HCT116 (cell line): ENCODE results near the gene REEP3. TPM values are rescaled to one million over a fixed set of nuclear protein-coding genes. Genes with fewer than 3 reads are reported as not detected.

Experiments used
- ATAC-seq: fragments of 200-7000 bp; cut with Tn5 transposase; 2 replicates; pipeline ENCODE4 v1.9.1; 2020; ENCODE audit warnings: mild to moderate bottlenecking, moderate library complexity
- BruUV-seq: library from RNA; stranded (reverse); fragments of 400-500 nt; replicated peaks from 2 replicates; lab custom pipeline; 2021; lab: Mats Ljungman, UMichigan
- CTCF ChIA-PET: fragments of 300-600 bp; sonication (Branson Sonifier 250); formaldehyde crosslinking; loops from one replicate; lab custom pipeline; 2021; ENCODE audit warnings: antibody characterized with exemption; lab: Charles Lee
- POLR2A ChIA-PET: fragments of 300-600, 350-600 bp; sonication (Branson Sonifier 250); formaldehyde crosslinking; loops from one replicate; lab custom pipeline; 2021; ENCODE audit warnings: antibody characterized with exemption; lab: Charles Lee
- RAD21 ChIA-PET, 2 experiments: fragments of 300-600 bp; sonication (Branson Sonifier 250); formaldehyde crosslinking; loops; one replicate each; lab custom pipeline; 2023; ENCODE audit warnings: low total read pairs in 2 of 2; ENCODE audit not compliant: uncharacterized antibody in 2 of 2, unreplicated experiment in 2 of 2, low non-redundant PET in 1 of 2; lab: Charles Lee
- DNase-seq: peaks from one replicate; pipeline ENCODE4 v3.0.0-alpha.2; 2010; ENCODE audit warnings: low read depth, low spot score
- H2AFZ ChIP-seq: fragments of 200-600 bp; shearing (Covaris generic), sonication (generic); 2 replicates; pipeline ENCODE4 v1.6.1; 2017; ENCODE audit warnings: low read depth, mixed run types, mixed read lengths, antibody characterized with exemption, low read length; ENCODE audit not compliant: poor library complexity, severe bottlenecking
- H3K27ac ChIP-seq: 2 replicates; pipeline ENCODE4 v1.5.1; 2012; ENCODE audit warnings: low read depth, low read length
- H3K27me3 ChIP-seq: fragments of 200-600 bp; sonication (generic); 2 replicates; pipeline ENCODE4 v1.6.1; 2016; ENCODE audit warnings: mixed run types, low read length, mixed read lengths; ENCODE audit not compliant: insufficient read depth
- H3K36me3 ChIP-seq, 2 experiments: fragments of 200-500 bp in 1 of 2; fragments of 200-600 bp in 1 of 2; sonication (Bioruptor generic) in 1 of 2; sonication (generic) in 1 of 2; 2 replicates each; pipeline versions ENCODE4 v1.5.1 to v1.6.1; 2014 to 2016; ENCODE audit warnings: low read length in 2 of 2, inconsistent platforms in 1 of 2, mixed read lengths in 1 of 2, mixed run types in 1 of 2; ENCODE audit not compliant: insufficient read depth in 2 of 2, control insufficient read depth in 1 of 2
- H3K4me1 ChIP-seq, 2 experiments: fragments of 200-600 bp in 1 of 2; sonication (generic) in 1 of 2; 2 replicates each; pipeline versions ENCODE4 v1.5.1 to v1.6.1; 2012 to 2017; ENCODE audit warnings: low read length in 2 of 2, inconsistent platforms in 1 of 2, mild to moderate bottlenecking in 1 of 2, mixed read lengths in 1 of 2, mixed run types in 1 of 2, moderate library complexity in 1 of 2; ENCODE audit not compliant: insufficient read depth in 2 of 2, control insufficient read depth in 1 of 2
- H3K4me2 ChIP-seq: fragments of 200-600 bp; sonication (generic); 2 replicates; pipeline ENCODE4 v1.6.1; 2017; ENCODE audit warnings: mixed run types, low read length, mixed read lengths
- H3K4me3 ChIP-seq, 2 experiments: fragments of 200-600 bp in 1 of 2; sonication (generic) in 1 of 2; replicated peaks in 1 of 2; 2 replicates each; pipeline ENCODE4 v1.5.1; 2011 to 2016; ENCODE audit warnings: low read length in 2 of 2, control low read depth in 1 of 2, low read depth in 1 of 2, mild to moderate bottlenecking in 1 of 2, mixed read lengths in 1 of 2, mixed run types in 1 of 2
- H3K79me2 ChIP-seq: fragments of 200-600 bp; sonication (generic); 2 replicates; pipeline ENCODE4 v1.6.1; 2017; ENCODE audit warnings: mild to moderate bottlenecking, mixed run types, low read length, moderate library complexity, mixed read lengths; ENCODE audit not compliant: insufficient read depth
- H3K9ac ChIP-seq: fragments of 200-600 bp; sonication (generic); 2 replicates; pipeline ENCODE4 v1.6.1; 2016; ENCODE audit warnings: low read length, mixed read lengths
- H3K9me2 ChIP-seq: fragments of 200-600 bp; sonication (generic), shearing (Covaris generic); 2 replicates; pipeline ENCODE4 v1.6.1; 2017; ENCODE audit warnings: mixed run types, mild to moderate bottlenecking, moderate library complexity; ENCODE audit not compliant: insufficient read depth
- H3K9me3 ChIP-seq, 2 experiments: fragments of 200-500 bp in 1 of 2; fragments of 200-600 bp in 1 of 2; sonication (Bioruptor generic) in 1 of 2; sonication (generic) in 1 of 2; 2 replicates each; pipeline ENCODE4 v1.6.1; 2014 to 2017; ENCODE audit warnings: low read length in 2 of 2, mixed read lengths in 2 of 2, inconsistent platforms in 1 of 2, low read depth in 1 of 2, mild to moderate bottlenecking in 1 of 2, mixed run types in 1 of 2, moderate library complexity in 1 of 2; ENCODE audit not compliant: control insufficient read depth in 1 of 2, insufficient read depth in 1 of 2
- H4K20me1 ChIP-seq: fragments of 200-600 bp; sonication (generic), shearing (Covaris generic); 2 replicates; pipeline ENCODE4 v1.6.1; 2017; ENCODE audit warnings: mixed run types, mild to moderate bottlenecking, moderate library complexity; ENCODE audit not compliant: insufficient read depth
- CBX3 ChIP-seq: IDR thresholded peaks from 2 replicates; pipeline ENCODE4 v1.6.1; 2012; ENCODE audit warnings: low read depth
- ELF1 ChIP-seq: IDR thresholded peaks from 2 replicates; pipeline ENCODE4 v1.6.1; 2012; ENCODE audit warnings: low read depth, borderline replicate concordance
- POLR2A ChIP-seq: IDR thresholded peaks from 2 replicates; pipeline ENCODE4 v1.7.0; 2011; ENCODE audit warnings: borderline replicate concordance; ENCODE audit not compliant: insufficient read depth, insufficient read length; ENCODE audit errors: extremely low read depth
- POLR2AphosphoS5 ChIP-seq: IDR thresholded peaks from 2 replicates; pipeline ENCODE4 v1.6.1; 2011; ENCODE audit warnings: mild to moderate bottlenecking, low read depth, low read length, moderate library complexity
- RAD21 ChIP-seq: IDR thresholded peaks from 2 replicates; pipeline ENCODE4 v1.6.1; 2012; ENCODE audit warnings: low read depth, mild to moderate bottlenecking
- SIN3A ChIP-seq: IDR thresholded peaks from 2 replicates; pipeline ENCODE4 v1.6.1; 2012; ENCODE audit warnings: low read depth
- SP1 ChIP-seq: IDR thresholded peaks from 2 replicates; pipeline ENCODE4 v1.6.1; 2012; ENCODE audit warnings: low read depth
- SRF ChIP-seq: IDR thresholded peaks from 2 replicates; pipeline ENCODE4 v1.6.1; 2012; ENCODE audit warnings: low read depth
- TCF7L2 ChIP-seq: IDR thresholded peaks from 2 replicates; pipeline ENCODE4 v1.7.0; 2011; ENCODE audit warnings: borderline replicate concordance, inconsistent platforms; ENCODE audit not compliant: insufficient read depth, insufficient read length; ENCODE audit errors: extremely low read depth
- YY1 ChIP-seq: IDR thresholded peaks from 2 replicates; pipeline ENCODE4 v1.6.1; 2011; ENCODE audit warnings: low read length, low read depth, moderate library complexity, mild to moderate bottlenecking; ENCODE audit not compliant: insufficient replicate concordance; ENCODE audit errors: extremely low read depth
- ZFX ChIP-seq: fragments of 450-650 bp; IDR thresholded peaks from 2 replicates; pipeline ENCODE4 v1.6.1; 2017
- intact Hi-C: fragments of 100-400 bp; cut with micrococcal nuclease; formaldehyde crosslinking; loops from 2 replicates; pipeline ENCODE4 v1.10.0; 2022
- total RNA-seq: library from RNA; stranded (reverse); gene quantifications from one replicate; pipeline ENCODE4 v1.2.1, GENCODE V29; 2021; ENCODE audit not compliant: unreplicated experiment
- TF ChIP-seq, protein P1 (sequence below): IDR thresholded peaks from 2 replicates; pipeline ENCODE4 v1.6.1; 2012
- TF ChIP-seq, protein P2 (sequence below), 3 experiments: fragments of 200-600 bp in 1 of 3; sonication (generic) in 1 of 3; IDR thresholded peaks in 2 of 3; conservative IDR thresholded peaks in 1 of 3; 2 replicates each; pipeline ENCODE4 v1.5.1; 2012 to 2017; ENCODE audit warnings: low read depth in 2 of 3, low read length in 2 of 3, antibody characterized with exemption in 1 of 3, borderline replicate concordance in 1 of 3, control low read depth in 1 of 3, mild to moderate bottlenecking in 1 of 3, mixed read lengths in 1 of 3, mixed run types in 1 of 3, moderate library complexity in 1 of 3; ENCODE audit not compliant: insufficient read depth in 1 of 3

The REEP3 gene
- total RNA-seq, 1 experiment from 2014 or later = 41.3 TPM

DNA sequence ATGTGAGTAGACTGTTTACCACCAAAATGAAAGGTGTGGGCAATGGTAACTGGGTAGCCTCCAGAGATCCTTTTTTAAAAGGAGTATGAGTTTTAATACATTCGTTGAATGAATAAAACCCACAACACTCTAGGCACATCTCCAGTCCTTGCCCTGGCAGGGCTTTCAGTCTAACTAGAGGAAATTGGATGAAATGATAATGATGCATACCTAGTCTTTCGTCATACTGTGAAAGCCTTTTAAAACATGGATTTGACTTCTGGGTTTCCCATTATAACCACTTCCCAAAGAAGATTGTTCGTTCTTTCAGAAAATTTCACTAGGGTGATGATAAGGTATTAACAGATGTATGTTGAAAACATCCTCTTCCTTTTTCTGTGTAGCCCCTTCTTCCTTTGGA, 110.8 kb downstream of the REEP3 start:
- POLR2A ChIA-PET = interaction anchor here (1.8 kb wide), 1 partner anchor 71 kb away, joined by 11 read pairs; no protein-coding TSS in a partner anchor
- Histone ChIP-seq H3K4me2 (peak overlapping the region; percentile 80; the same call in 1 of the 2 replicates), H3K9me3 (no peaks in the 10 kb centered on the region), H3K9me2 (no peaks in the 10 kb centered on the region), H2AFZ (no peak overlapping the region), H3K4me1 (peaks cover 38 to 48% of the 10 kb centered on the region in 2 experiments), H3K4me3 (no peak overlapping the region), H3K36me3 (no peaks in the 10 kb centered on the region), H3K27ac (no peak overlapping the region), H3K9ac (no peak overlapping the region), H3K79me2 (no peaks in the 10 kb centered on the region), H4K20me1 (no peaks in the 10 kb centered on the region), H3K27me3 (no peaks in the 10 kb centered on the region)
- no peak for DNase-seq
- intact Hi-C loops = loop anchor here (5.0 kb wide), 1 partner anchor 135 kb away; no protein-coding TSS in a partner anchor
- RAD21 ChIA-PET = no interaction called here
- no peak for TF ChIP-seq ZFX
- ATAC-seq = no peak
- no TSS peak for BruUV-seq
- CTCF ChIA-PET = interaction anchor here (1.1 to 2.9 kb wide), 2 partner anchors 88 to 465 kb away, joined by 3 to 43 read pairs; no protein-coding TSS in a partner anchor

- intact Hi-C loops = loop anchor here (1.0 to 5.0 kb wide), 3 partner anchors 133 to 467 kb away; no protein-coding TSS in a partner anchor
- no peak overlapping the region for H3K4me2 ChIP-seq
- no peak overlapping the region for H3K9ac ChIP-seq
- ATAC-seq (no peak), DNase-seq (peak; percentile 57)
- H4K20me1 ChIP-seq = no peaks in the 10 kb centered on the region
- no peak overlapping the region for H3K27ac ChIP-seq
- no peaks in the 10 kb centered on the region for H3K27me3 ChIP-seq
- TF ChIP-seq CBX3 = no peak
- TF ChIP-seq, protein P1, sequence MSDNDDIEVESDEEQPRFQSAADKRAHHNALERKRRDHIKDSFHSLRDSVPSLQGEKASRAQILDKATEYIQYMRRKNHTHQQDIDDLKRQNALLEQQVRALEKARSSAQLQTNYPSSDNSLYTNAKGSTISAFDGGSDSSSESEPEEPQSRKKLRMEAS = no peak
- TF ChIP-seq SP1 = no peak
- peak; percentile 32 for TF ChIP-seq YY1
- TF ChIP-seq RAD21 = peak; percentile 77
- TF ChIP-seq, protein P2, sequence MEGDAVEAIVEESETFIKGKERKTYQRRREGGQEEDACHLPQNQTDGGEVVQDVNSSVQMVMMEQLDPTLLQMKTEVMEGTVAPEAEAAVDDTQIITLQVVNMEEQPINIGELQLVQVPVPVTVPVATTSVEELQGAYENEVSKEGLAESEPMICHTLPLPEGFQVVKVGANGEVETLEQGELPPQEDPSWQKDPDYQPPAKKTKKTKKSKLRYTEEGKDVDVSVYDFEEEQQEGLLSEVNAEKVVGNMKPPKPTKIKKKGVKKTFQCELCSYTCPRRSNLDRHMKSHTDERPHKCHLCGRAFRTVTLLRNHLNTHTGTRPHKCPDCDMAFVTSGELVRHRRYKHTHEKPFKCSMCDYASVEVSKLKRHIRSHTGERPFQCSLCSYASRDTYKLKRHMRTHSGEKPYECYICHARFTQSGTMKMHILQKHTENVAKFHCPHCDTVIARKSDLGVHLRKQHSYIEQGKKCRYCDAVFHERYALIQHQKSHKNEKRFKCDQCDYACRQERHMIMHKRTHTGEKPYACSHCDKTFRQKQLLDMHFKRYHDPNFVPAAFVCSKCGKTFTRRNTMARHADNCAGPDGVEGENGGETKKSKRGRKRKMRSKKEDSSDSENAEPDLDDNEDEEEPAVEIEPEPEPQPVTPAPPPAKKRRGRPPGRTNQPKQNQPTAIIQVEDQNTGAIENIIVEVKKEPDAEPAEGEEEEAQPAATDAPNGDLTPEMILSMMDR (IDR thresholded peaks at IDR 0.05 in 2 of 3, conservative IDR thresholded peaks at IDR 0.05 in 1 of 3; ENCODE audit: borderline replicate concordance in 1 of 3, insufficient read depth in 1 of 3, low read depth in 2 of 3, low read length in 2 of 3) = peak; percentile 61 to 66 (median 65)
- no peak for TF ChIP-seq TCF7L2
- no peak for TF ChIP-seq ELF1
- peak; percentile 41; the same call in 1 of the 2 replicates for TF ChIP-seq SRF
- no peak for TF ChIP-seq POLR2A
- TF ChIP-seq POLR2AphosphoS5 = no peak
- no peak for TF ChIP-seq SIN3A
- TF ChIP-seq, all 23 proteins: peak for 4
- ChIA-PET CTCF (interaction anchor here (0.6 to 2.9 kb wide), 10 partner anchors 9 to 476 kb away, joined by 3 to 43 read pairs (median 4); no protein-coding TSS in a partner anchor), POLR2A (interaction anchor here (0.7 to 1.1 kb wide), 2 partner anchors 70 to 79 kb away, joined by 3 read pairs; no protein-coding TSS in a partner anchor), RAD21 (interaction anchor here (0.7 to 2.4 kb wide), 5 partner anchors 11 to 467 kb away, joined by 3 to 10 read pairs (median 4); no protein-coding TSS in a partner anchor)
- no peaks in the 10 kb centered on the region for H3K79me2 ChIP-seq
- no peaks in the 10 kb centered on the region for H3K9me3 ChIP-seq
- H2AFZ ChIP-seq = no peak overlapping the region
- H3K4me1 ChIP-seq = peaks cover 23 to 29% of the 10 kb centered on the region in 2 experiments
- H3K4me3 ChIP-seq = no peak overlapping the region
- BruUV-seq = no TSS peak
- H3K9me2 ChIP-seq = no peaks in the 10 kb centered on the region
- H3K36me3 ChIP-seq = no peaks in the 10 kb centered on the region
These were observed 112.7 kb downstream of the REEP3 start for GRCh38 chr10:63633677-63634487.
